ENCODE measurements around the gene IVL.

DNA sequence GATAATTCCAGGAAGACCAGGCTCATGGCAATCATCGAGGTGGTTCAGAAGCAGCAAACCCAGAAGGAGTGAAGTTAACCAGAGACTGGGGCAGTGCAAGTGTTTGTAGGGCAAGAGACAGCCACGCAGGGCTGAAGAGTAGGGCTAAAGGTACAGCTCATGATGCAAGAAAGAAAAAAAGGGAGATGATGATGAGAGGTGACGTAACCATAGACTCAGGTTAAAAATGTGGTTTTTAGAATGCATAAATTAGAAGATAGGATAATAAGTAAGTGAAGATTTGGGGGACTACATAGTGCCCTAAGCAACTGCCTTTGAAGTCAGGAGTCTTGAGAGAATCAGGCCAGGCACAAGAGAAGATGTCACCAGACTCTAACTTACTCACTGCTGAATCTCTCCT lies 48.2 kb upstream of the IVL start:
- TF ChIP-seq POLR2A (IDR thresholded peaks at IDR 0.05) (no peak), POLR2AphosphoS5 (IDR thresholded peaks at IDR 0.05) (no peak)
- TF ChIP-seq, protein P1, sequence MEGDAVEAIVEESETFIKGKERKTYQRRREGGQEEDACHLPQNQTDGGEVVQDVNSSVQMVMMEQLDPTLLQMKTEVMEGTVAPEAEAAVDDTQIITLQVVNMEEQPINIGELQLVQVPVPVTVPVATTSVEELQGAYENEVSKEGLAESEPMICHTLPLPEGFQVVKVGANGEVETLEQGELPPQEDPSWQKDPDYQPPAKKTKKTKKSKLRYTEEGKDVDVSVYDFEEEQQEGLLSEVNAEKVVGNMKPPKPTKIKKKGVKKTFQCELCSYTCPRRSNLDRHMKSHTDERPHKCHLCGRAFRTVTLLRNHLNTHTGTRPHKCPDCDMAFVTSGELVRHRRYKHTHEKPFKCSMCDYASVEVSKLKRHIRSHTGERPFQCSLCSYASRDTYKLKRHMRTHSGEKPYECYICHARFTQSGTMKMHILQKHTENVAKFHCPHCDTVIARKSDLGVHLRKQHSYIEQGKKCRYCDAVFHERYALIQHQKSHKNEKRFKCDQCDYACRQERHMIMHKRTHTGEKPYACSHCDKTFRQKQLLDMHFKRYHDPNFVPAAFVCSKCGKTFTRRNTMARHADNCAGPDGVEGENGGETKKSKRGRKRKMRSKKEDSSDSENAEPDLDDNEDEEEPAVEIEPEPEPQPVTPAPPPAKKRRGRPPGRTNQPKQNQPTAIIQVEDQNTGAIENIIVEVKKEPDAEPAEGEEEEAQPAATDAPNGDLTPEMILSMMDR (IDR thresholded peaks at IDR 0.05): no peak
